Activated naive CD4-positive, alpha-beta T cell treated with anti-CD3 and anti-CD28 coated beads for 36 hours (primary cell): ENCODE data around the gene SMARCD1. TPM values are rescaled to one million over a fixed set of nuclear protein-coding genes. Genes with fewer than 3 reads are reported as not detected.

ENCODE experiments used
- CTCF ChIA-PET: fragments of 350-600 bp; sonication (Branson Sonifier 250); formaldehyde crosslinking; loops from one replicate; lab custom pipeline; 2021; ENCODE audit warnings: antibody characterized with exemption; lab: Charles Lee
- DNase-seq: peaks from one replicate; pipeline ENCODE4 v3.0.0-alpha.2; 2020
- H3K27ac Mint-ChIP-seq: one replicate; pipeline ENCODE4 v1.8.0; 2021; ENCODE audit warnings: mild to moderate bottlenecking, mixed read lengths
- H3K27me3 Mint-ChIP-seq: one replicate; pipeline ENCODE4 v1.8.0; 2021; ENCODE audit warnings: low read depth, mixed read lengths
- H3K36me3 Mint-ChIP-seq: one replicate; pipeline ENCODE4 v1.8.0; 2021; ENCODE audit warnings: low read depth, mixed read lengths
- H3K4me1 Mint-ChIP-seq: one replicate; pipeline ENCODE4 v1.8.0; 2021; ENCODE audit warnings: low read depth, mixed read lengths
- H3K4me3 Mint-ChIP-seq: one replicate; pipeline ENCODE4 v1.8.0; 2021; ENCODE audit warnings: mild to moderate bottlenecking, moderate library complexity, mixed read lengths
- H3K9me3 Mint-ChIP-seq: one replicate; pipeline ENCODE4 v1.8.0; 2021; ENCODE audit warnings: mixed read lengths
- intact Hi-C: fragments of 100-400 bp; cut with micrococcal nuclease; formaldehyde crosslinking; loops from one replicate; pipeline ENCODE4 v1.15.1; 2023
- total RNA-seq, 2 experiments: library from RNA; stranded (reverse); gene quantifications; one replicate each; pipeline ENCODE4 v1.2.3, GENCODE V29; 2021

The SMARCD1 gene
- total RNA-seq, 2 experiments from 2014 or later: 57.7 to 60.2 TPM

DNA sequence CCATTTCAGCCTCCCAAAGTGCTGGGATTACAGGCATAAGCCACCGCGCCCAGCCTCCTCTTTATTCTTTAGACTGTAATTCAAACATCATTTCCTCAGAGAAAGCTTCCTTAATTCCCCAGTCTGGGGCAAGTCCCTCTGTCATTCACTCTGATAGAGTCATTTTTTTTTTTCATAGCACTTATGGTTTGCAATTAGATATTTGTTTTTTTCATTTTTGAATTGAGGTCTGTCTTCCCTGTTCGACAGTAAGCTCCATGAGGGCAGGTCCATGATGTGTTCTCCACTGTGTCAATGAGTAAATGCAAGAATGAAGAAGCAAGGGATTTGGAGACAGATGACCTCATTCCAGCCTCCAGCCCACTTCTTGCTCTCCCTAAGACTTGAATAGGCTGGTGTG, 15.6 kb upstream of the SMARCD1 start:
- Mint-ChIP-seq H3K27me3 (no peaks in the 10 kb centered on the region), H3K9me3 (no peaks in the 10 kb centered on the region), H3K4me3 (no peak overlapping the region), H3K4me1 (peaks cover 4% of the 10 kb centered on the region), H3K27ac (no peak overlapping the region), H3K36me3 (no peaks in the 10 kb centered on the region)
- no peak for DNase-seq
- intact Hi-C loops: no loop called here
- CTCF ChIA-PET: interaction anchor here (0.7 to 9.4 kb wide), 21 partner anchors 9 to 354 kb away, joined by 3 to 161 read pairs (median 7); partner anchors contain the start of genes AQP6, ASIC1, CERS5 and COX14

DNA sequence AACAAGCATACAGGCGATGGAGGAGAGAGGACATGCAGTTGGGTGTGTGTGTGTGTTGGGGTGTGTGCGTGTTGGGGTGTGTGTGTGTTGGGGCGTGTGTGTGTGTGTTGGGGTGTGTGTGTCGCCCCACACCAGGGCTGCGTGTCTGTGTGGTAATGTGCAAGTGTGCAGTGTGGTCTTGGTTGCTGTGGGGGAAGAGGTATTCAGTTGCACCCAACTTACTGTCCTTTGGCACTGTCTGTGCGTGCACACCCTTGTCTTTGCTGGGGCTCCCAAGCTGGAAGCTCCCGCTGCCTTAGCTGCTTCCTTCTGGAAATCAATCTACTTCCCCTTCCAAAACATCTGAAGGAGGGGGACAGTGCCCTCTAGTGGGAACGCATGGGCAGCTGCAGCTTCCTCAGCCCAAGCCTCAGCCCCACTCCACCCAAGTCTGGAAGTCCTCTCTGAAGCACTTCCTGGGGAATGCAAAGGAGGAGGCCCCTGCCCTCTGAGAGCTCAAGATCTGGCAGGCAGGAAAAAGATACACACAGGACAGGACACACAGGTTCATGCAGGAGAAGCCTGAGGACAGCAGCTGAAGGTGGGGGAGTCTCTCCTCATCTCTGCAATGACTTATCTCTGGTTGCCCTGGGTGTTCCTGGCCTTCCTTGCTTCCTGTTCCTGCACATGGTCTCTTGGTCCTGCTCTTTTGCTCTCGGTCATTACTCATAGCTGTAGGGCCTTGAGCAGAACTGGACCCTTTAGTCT, 14.7 kb upstream of the SMARCD1 start:
- CTCF ChIA-PET: interaction anchor here (0.6 to 9.4 kb wide), 42 partner anchors 10 to 1400 kb away, joined by 3 to 161 read pairs (median 4); partner anchors contain the start of genes AQP6, ASIC1, CERS5 and COX14
- Mint-ChIP-seq H3K9me3 (no peaks in the 10 kb centered on the region), H3K27me3 (no peaks in the 10 kb centered on the region), H3K36me3 (no peaks in the 10 kb centered on the region), H3K27ac (no peak overlapping the region), H3K4me3 (no peak overlapping the region), H3K4me1 (peaks cover 5% of the 10 kb centered on the region)
- peak; percentile 81 for DNase-seq
- intact Hi-C loops: loop anchor here (1.0 kb wide), 4 partner anchors 14 to 294 kb away; no protein-coding TSS in a partner anchor

DNA sequence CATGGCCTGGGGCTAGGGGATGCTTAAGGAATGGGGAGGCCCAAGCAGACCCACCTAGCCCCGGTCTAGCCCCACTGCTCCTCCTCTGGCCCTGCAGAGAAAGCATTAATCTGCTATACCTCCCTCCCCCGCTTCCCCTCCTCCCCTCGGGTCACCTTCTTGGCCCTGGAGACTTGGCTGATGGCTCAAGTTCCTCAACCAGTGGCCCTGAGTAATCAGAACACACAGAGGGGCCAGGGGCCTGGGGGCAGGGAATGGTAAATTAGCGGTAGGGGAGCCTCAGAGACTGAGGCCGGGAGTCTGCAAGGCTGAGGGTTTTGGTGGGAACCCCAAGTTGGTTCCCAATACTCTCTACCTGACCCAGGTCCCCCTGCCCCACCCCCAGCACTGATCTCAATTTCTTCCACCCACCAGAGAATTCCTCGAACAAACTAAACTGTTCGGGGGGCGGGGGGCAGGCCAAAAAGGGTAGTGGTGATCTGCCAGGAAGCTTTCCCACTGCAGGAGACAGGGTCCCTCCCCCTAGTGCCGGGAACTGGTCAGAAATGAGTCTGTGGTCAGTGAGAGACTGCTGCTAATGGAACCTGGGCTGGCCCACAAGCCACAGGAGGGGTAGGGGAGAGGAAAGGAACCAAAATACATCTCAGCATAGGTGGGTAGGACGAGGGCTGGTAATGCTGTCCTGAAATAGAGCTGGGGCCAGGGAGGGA, 12.8 kb upstream of the SMARCD1 start:
- no peaks in the 10 kb centered on the region for H3K27me3 Mint-ChIP-seq
- H3K9me3 Mint-ChIP-seq: no peaks in the 10 kb centered on the region
- no peak for DNase-seq
- no peaks in the 10 kb centered on the region for H3K36me3 Mint-ChIP-seq
- H3K4me3 Mint-ChIP-seq: no peak overlapping the region
- intact Hi-C loops: no loop called here
- H3K4me1 Mint-ChIP-seq: peaks cover 5% of the 10 kb centered on the region
- CTCF ChIA-PET: interaction anchor here (0.6 to 9.4 kb wide), 7 partner anchors 10 to 105 kb away, joined by 3 to 161 read pairs (median 25); partner anchors contain the start of gene SMARCD1
- no peak overlapping the region for H3K27ac Mint-ChIP-seq

DNA sequence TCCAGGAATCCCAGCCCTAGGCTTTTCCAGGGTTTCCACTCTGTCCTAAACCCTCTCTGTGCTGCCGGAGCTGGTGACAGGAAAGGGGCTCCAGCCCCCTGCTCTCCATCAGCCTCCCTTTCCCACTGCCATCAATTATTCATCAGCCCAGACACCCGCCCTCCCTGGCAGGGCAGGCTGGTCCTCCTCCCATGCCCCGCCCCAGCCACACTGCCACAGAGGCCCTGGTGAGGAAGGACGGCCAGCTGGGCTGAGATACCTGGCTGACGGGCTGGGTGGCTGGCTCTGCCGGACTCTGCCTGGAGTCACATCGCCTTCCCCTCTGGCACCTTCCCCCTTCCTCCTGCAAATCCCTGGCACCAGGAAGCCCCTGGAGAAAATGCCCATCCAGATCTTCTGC, 11.9 kb upstream of the SMARCD1 start:
- CTCF ChIA-PET: interaction anchor here (0.6 to 9.4 kb wide), 10 partner anchors 11 to 206 kb away, joined by 3 to 161 read pairs (median 5); partner anchors contain the start of gene SMARCD1
- intact Hi-C loops: no loop called here
- Mint-ChIP-seq H3K4me1 (peaks cover 5% of the 10 kb centered on the region), H3K27ac (no peak overlapping the region), H3K27me3 (no peaks in the 10 kb centered on the region), H3K4me3 (no peak overlapping the region), H3K9me3 (no peaks in the 10 kb centered on the region), H3K36me3 (no peaks in the 10 kb centered on the region)
- no peak for DNase-seq

DNA sequence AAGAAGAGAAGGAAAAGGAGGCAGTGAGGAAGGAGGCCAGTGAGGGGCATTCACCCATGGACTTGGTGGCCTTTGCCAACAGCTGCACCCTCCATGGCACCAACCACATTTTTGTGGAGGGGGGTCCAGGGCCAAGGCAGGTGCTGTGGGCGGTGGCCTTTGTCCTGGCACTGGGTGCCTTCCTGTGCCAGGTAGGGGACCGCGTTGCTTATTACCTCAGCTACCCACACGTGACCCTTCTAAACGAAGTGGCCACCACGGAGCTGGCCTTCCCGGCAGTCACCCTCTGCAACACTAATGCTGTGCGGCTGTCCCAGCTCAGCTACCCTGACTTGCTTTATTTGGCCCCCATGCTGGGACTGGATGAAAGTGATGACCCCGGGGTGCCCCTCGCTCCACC, 11.4 kb upstream of the SMARCD1 start:
- no peak overlapping the region for H3K4me3 Mint-ChIP-seq
- H3K27me3 Mint-ChIP-seq: no peaks in the 10 kb centered on the region
- CTCF ChIA-PET: interaction anchor here (0.6 to 2.6 kb wide), 12 partner anchors 11 to 206 kb away, joined by 3 to 20 read pairs (median 4); partner anchors contain the start of gene SMARCD1
- intact Hi-C loops: loop anchor here (2.0 kb wide), 1 partner anchor 59 kb away; no protein-coding TSS in a partner anchor
- H3K4me1 Mint-ChIP-seq: peaks cover 5% of the 10 kb centered on the region
- H3K9me3 Mint-ChIP-seq: no peaks in the 10 kb centered on the region
- no peaks in the 10 kb centered on the region for H3K36me3 Mint-ChIP-seq
- H3K27ac Mint-ChIP-seq: no peak overlapping the region
- DNase-seq: no peak

DNA sequence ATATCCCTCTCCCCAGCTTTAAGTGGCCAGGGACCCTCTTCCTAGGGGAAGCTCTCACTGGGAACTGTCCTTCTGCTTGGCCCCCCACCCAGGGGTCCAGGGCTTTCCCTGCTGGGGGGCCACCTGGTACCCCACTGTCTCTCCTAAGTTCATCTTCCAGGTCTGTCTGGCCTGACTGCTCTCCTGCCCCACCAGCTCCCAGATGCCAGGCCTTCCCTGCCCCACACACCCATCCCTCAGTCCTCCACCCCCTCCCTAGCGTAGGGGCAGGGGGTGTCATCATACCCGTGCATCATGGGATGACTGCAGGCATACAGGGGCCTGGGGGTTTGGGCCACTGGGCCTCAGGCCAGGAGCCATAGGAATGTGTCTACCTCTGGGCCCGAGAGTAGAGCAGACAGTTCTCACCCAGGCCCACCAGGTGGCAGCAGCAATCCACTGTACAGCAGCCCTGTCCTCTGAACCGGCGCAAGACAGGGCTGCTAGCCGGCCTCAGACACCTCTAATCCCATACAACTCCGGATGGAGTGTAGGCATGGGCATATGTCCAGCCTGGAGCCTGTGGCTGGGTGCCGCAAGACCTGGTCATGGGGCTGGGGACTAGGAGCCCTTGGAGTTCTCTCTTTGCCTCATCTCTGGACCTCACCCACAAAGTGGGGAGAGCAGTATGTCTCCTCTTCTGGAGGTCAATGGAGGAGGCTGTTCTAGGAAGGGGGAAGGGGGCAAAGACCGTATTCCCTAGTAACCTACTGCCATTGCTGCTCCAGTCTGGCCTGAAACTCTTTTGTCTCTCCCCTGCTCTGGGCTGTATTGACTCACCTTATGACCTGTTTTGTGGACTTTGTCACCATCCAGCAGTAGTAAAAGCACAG, 10.0 kb upstream of the SMARCD1 start:
- no peak overlapping the region for H3K4me3 Mint-ChIP-seq
- peak; percentile 88 for DNase-seq
- H3K27me3 Mint-ChIP-seq: no peaks in the 10 kb centered on the region
- no peak overlapping the region for H3K27ac Mint-ChIP-seq
- peaks cover 5% of the 10 kb centered on the region for H3K4me1 Mint-ChIP-seq
- intact Hi-C loops: loop anchor here (1.0 to 2.0 kb wide), 3 partner anchors 58 to 239 kb away; no protein-coding TSS in a partner anchor
- no peaks in the 10 kb centered on the region for H3K9me3 Mint-ChIP-seq
- no peaks in the 10 kb centered on the region for H3K36me3 Mint-ChIP-seq
- CTCF ChIA-PET: interaction anchor here (0.6 to 2.6 kb wide), 24 partner anchors 9 to 1019 kb away, joined by 3 to 20 read pairs (median 3); no protein-coding TSS in a partner anchor

DNA sequence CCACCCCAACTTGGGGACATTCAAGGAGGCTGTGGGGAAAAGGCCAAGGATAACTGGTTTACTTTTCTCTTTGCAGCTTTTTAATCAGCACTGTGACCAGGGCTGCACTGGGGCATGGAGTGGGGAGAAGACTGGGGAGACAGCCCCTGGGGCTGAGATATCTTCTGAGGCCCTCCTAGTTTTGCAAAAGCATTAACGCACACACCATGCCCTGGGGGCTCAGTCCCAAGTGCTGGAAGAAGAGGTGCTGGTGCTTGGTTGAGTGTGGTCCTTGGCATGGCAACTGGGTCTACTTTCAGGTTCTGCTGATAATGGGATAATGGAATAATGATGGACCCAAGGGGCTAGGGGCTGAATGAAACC, 9.4 kb upstream of the SMARCD1 start:
- intact Hi-C loops: loop anchor here (1.0 to 2.0 kb wide), 3 partner anchors 57 to 239 kb away; no protein-coding TSS in a partner anchor

DNA sequence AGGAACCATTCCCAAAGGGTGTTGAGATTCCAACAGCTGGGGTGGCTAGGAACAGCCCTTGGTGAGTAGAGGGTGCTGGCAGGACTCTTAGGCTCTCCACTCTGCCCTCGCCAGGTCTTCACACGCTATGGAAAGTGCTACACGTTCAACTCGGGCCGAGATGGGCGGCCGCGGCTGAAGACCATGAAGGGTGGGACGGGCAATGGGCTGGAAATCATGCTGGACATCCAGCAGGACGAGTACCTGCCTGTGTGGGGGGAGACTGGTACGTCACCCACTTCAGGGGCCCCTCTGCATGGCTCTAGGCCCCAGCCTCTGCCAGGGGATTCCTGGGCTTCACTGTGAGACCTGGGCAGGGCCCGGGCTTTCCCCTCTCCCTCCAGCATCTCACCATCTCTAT, 8.0 kb upstream of the SMARCD1 start:
- H3K4me3 Mint-ChIP-seq: no peak overlapping the region
- no peak for DNase-seq
- intact Hi-C loops: no loop called here
- no peak overlapping the region for H3K27ac Mint-ChIP-seq
- H3K36me3 Mint-ChIP-seq: no peaks in the 10 kb centered on the region
- peaks cover 4% of the 10 kb centered on the region for H3K4me1 Mint-ChIP-seq
- no peaks in the 10 kb centered on the region for H3K9me3 Mint-ChIP-seq
- CTCF ChIA-PET: interaction anchor here (1.0 to 1.7 kb wide), 8 partner anchors 9 to 110 kb away, joined by 3 to 9 read pairs (median 6); partner anchors contain the start of genes COX14 and SMARCD1
- no peaks in the 10 kb centered on the region for H3K27me3 Mint-ChIP-seq

More for the DNA sequence above, 9.4 kb upstream of the SMARCD1 start:
- H3K36me3 Mint-ChIP-seq: no peaks in the 10 kb centered on the region
- CTCF ChIA-PET: interaction anchor here (0.9 to 2.5 kb wide), 7 partner anchors 10 to 108 kb away, joined by 3 to 14 read pairs (median 7); partner anchors contain the start of genes COX14 and SMARCD1
- no peaks in the 10 kb centered on the region for H3K9me3 Mint-ChIP-seq
- no peak overlapping the region for H3K27ac Mint-ChIP-seq
- no peak overlapping the region for H3K4me3 Mint-ChIP-seq
- DNase-seq: no peak
- H3K4me1 Mint-ChIP-seq: peaks cover 1% of the 10 kb centered on the region
- H3K27me3 Mint-ChIP-seq: no peaks in the 10 kb centered on the region

DNA sequence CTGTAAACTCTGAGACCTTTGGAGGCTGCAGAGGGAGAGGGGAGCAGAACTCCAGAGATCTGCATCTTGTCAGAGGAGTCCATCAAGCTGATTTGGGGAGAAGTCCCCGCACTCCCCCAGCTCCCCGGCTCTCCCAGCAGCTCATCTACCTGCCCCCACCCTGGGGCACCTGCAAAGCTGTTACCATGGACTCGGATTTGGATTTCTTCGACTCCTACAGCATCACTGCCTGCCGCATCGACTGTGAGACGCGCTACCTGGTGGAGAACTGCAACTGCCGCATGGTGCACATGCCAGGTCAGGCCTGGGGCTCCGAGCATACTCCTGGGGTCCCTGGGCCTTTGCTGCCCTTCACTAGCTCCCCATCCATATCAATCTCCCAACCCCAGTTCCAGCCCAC, 6.9 kb upstream of the SMARCD1 start:
- intact Hi-C loops: no loop called here

DNA sequence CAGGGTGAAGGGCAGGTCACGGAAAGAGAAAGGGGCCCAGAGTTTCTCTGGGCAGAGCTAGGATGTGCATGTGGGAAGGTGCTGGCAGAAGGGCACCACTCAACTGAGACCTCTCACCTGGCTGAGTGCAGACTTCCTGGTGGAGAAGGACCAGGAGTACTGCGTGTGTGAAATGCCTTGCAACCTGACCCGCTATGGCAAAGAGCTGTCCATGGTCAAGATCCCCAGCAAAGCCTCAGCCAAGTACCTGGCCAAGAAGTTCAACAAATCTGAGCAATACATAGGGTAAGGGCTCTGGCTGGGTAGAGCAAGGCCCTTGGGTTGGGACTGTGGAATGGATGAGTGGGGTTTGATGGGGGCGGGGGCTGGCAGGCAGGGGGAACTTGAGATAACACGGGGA, 5.4 kb upstream of the SMARCD1 start:
- no peaks in the 10 kb centered on the region for H3K9me3 Mint-ChIP-seq
- H3K4me3 Mint-ChIP-seq: no peak overlapping the region
- H3K4me1 Mint-ChIP-seq: peaks cover 10% of the 10 kb centered on the region
- DNase-seq: no peak
- H3K27me3 Mint-ChIP-seq: no peaks in the 10 kb centered on the region
- H3K27ac Mint-ChIP-seq: no peak overlapping the region
- CTCF ChIA-PET: interaction anchor here (1.0 to 6.3 kb wide), 4 partner anchors 8 to 52 kb away, joined by 3 to 43 read pairs (median 8); partner anchors contain the start of gene COX14
- no peaks in the 10 kb centered on the region for H3K36me3 Mint-ChIP-seq
- intact Hi-C loops: no loop called here

More for the DNA sequence above, 6.9 kb upstream of the SMARCD1 start:
- Mint-ChIP-seq H3K27me3 (no peaks in the 10 kb centered on the region), H3K4me1 (peaks cover 4% of the 10 kb centered on the region), H3K4me3 (no peak overlapping the region), H3K36me3 (no peaks in the 10 kb centered on the region), H3K9me3 (no peaks in the 10 kb centered on the region), H3K27ac (no peak overlapping the region)
- CTCF ChIA-PET: interaction anchor here (2.0 to 2.5 kb wide), 2 partner anchors 33 to 95 kb away, joined by 6 to 12 read pairs; partner anchors contain the start of gene COX14
- no peak for DNase-seq

DNA sequence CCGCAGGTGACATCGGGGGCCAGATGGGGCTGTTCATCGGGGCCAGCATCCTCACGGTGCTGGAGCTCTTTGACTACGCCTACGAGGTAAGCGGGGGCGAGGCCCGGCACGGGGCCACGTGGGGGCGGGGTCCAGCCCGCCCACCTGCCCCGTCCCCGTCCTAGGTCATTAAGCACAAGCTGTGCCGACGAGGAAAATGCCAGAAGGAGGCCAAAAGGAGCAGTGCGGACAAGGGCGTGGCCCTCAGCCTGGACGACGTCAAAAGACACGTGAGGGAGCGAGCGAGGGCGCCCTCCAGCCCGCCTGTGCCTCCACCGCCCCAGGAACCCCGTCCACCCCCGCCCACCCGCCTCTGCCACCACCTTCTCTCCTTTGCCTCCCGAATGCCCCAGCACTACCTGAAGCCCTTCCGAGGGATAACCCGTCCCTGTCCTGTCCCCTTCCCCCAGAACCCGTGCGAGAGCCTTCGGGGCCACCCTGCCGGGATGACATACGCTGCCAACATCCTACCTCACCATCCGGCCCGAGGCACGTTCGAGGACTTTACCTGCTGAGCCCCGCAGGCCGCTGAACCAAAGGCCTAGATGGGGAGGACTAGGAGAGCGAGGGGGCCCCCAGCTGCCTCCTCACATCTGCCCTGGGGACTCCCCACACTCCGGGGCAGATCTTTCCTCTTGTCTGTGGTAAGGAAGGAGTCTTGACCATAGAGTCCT, 3.9 kb upstream of the SMARCD1 start:
- Mint-ChIP-seq H3K9me3 (no peaks in the 10 kb centered on the region), H3K4me1 (peaks cover 16% of the 10 kb centered on the region), H3K36me3 (no peaks in the 10 kb centered on the region), H3K27ac (no peak overlapping the region), H3K27me3 (no peaks in the 10 kb centered on the region), H3K4me3 (no peak overlapping the region)
- intact Hi-C loops: no loop called here
- CTCF ChIA-PET: interaction anchor here (0.7 to 6.3 kb wide), 4 partner anchors 11 to 92 kb away, joined by 3 to 43 read pairs (median 4); no protein-coding TSS in a partner anchor
- DNase-seq: no peak
